ENCODE data around the gene DLG2. TPM values are rescaled to one million over a fixed set of nuclear protein-coding genes. Genes with fewer than 3 reads are reported as not detected.

DLG2 gene
- total and polyA plus RNA-seq, 2 of the 4 experiments (the other 2 are of a cell fraction), result 0.31 to 0.36 TPM

GRCh38 chr11:84581083-84581482 is 1046.1 kb downstream of the DLG2 start:
- no peaks in the 10 kb centered on the region for H4K20me1 ChIP-seq (ENCODE audit: insufficient read depth, low read length)
- in situ Hi-C loops (cut with MboI; ENCODE audit: low sequenced_read_pairs), result no loop called here
- DNase-seq (no peak), ATAC-seq (ENCODE audit: low read depth) (no peak)
- H3K9me3 ChIP-seq (ENCODE audit: control insufficient read depth, insufficient read depth, low read length), result no peaks in the 10 kb centered on the region
- no peak for TF ChIP-seq CTCF (conservative IDR thresholded peaks at IDR 0.05; ENCODE audit: low read depth, low read length)
- no peak for TF ChIP-seq POLR2A (IDR thresholded peaks at IDR 0.05; ENCODE audit: low read depth, low read length)
- TF ChIP-seq MAFK (IDR thresholded peaks at IDR 0.05; ENCODE audit: low read depth, low read length), result no peak
- TF ChIP-seq RCOR1 (IDR thresholded peaks at IDR 0.05; ENCODE audit: insufficient replicate concordance, low read length), result no peak
- no peak for TF ChIP-seq RAD21 (IDR thresholded peaks at IDR 0.05; ENCODE audit: low read length)
- no peak for TF ChIP-seq MAZ (IDR thresholded peaks at IDR 0.05; ENCODE audit: borderline replicate concordance, low read depth, low read length)
- no peak for TF ChIP-seq ELK1 (IDR thresholded peaks at IDR 0.05; ENCODE audit: borderline replicate concordance, low read depth, low read length)
- no peak overlapping the region for H2BK20ac ChIP-seq (ENCODE audit: low read depth, low read length)
- no peaks in the 10 kb centered on the region for H3K79me1 ChIP-seq (ENCODE audit: low read depth in 1 of 2, low read length in 2 of 2)
- H3K4me1 ChIP-seq (ENCODE audit: control insufficient read depth, insufficient read depth, low read length), result no peaks in the 10 kb centered on the region
- no peaks in the 10 kb centered on the region for H3K27me3 ChIP-seq (ENCODE audit: control insufficient read depth, insufficient read depth, low read length)
- dilution Hi-C loops (cut with HindIII; ENCODE audit: low sequenced_read_pairs, unreplicated experiment), result no loop called here
- no TSS peak for BruUV-seq (replicated peaks)
- no peak overlapping the region for H3K4me3 ChIP-seq (ENCODE audit: insufficient read depth, low read depth, low read length)
- H3K14ac ChIP-seq (replicated peaks; ENCODE audit: low read depth, low read length), result no peak overlapping the region
- no peak overlapping the region for H3K18ac ChIP-seq (ENCODE audit: low read depth, low read length)
- no peak overlapping the region for H2AK5ac ChIP-seq (ENCODE audit: low read depth, low read length)
- H2BK5ac ChIP-seq (ENCODE audit: low read depth, low read length, poor library complexity, severe bottlenecking), result no peak overlapping the region
- H3K27ac ChIP-seq (ENCODE audit: insufficient read depth, low read length), result no peak overlapping the region
- H4K91ac ChIP-seq (ENCODE audit: insufficient read depth, low read depth, low read length), result no peak overlapping the region
- H4K8ac ChIP-seq (ENCODE audit: low read depth in 2 of 2, low read length in 2 of 2), result no peak overlapping the region
- intact Hi-C loops (cut with micrococcal nuclease), result no loop called here
- WGBS, 2 experiments (ENCODE audit: extremely low coverage in 2 of 2, insufficient read length in 1 of 2), result no CpG with 5 or more reads among the region's 3 CpGs
- no peak overlapping the region for H3K23ac ChIP-seq (ENCODE audit: low read depth, low read length)
- POLR2A ChIA-PET (ENCODE audit: unreplicated experiment), result no interaction called here
- H2BK120ac ChIP-seq (ENCODE audit: low read depth, low read length), result no peak overlapping the region
- H2AK9ac ChIP-seq (replicated peaks; ENCODE audit: low read depth, low read length, poor library complexity), result no peak overlapping the region
- H3K4me2 ChIP-seq (ENCODE audit: low read depth, low read length), result no peak overlapping the region
- no peak overlapping the region for H3K9ac ChIP-seq (ENCODE audit: low read depth, low read length)
- no peaks in the 10 kb centered on the region for H3K9me1 ChIP-seq (ENCODE audit: insufficient read depth, low read length)
- no peak overlapping the region for H3K56ac ChIP-seq (ENCODE audit: extremely low read depth, insufficient read depth, low read length)
- no peak overlapping the region for H3K4ac ChIP-seq (ENCODE audit: low read depth, low read length)
- CTCF ChIA-PET, result interaction anchor here (1.4 kb wide), 1 partner anchor 21 kb away, joined by 3 read pairs; no protein-coding TSS in a partner anchor
- no peak overlapping the region for H2AFZ ChIP-seq (replicated peaks; ENCODE audit: low read length, poor library complexity)
- no peaks in the 10 kb centered on the region for H3K36me3 ChIP-seq (ENCODE audit: control insufficient read depth, insufficient read depth, low read length)
- H4K5ac ChIP-seq (ENCODE audit: low read depth, low read length), result no peak overlapping the region
- H2BK15ac ChIP-seq (ENCODE audit: low read depth, low read length), result no peak overlapping the region

Measured in IMR-90 (cell line).